Keratinocyte (primary cell): Measurements from ENCODE around the gene TTC9. TPM values are rescaled to one million over a fixed set of nuclear protein-coding genes. Genes with fewer than 3 reads are reported as not detected.

Source experiments
- DNase-seq: peaks from one replicate; pipeline ENCODE4 v3.0.0-alpha.2; 2011; ENCODE audit warnings: low read depth, missing footprints, low spot score
- FAIRE-seq: peaks from 2 replicates; lab custom pipeline; 2011; peaks lifted over from hg19 to GRCh38; lab: Jason Lieb, UNC
- H2AFZ ChIP-seq: 2 replicates; pipeline ENCODE4 v1.6.0; 2012; ENCODE audit warnings: low read length, control low read depth, inconsistent platforms; ENCODE audit not compliant: control insufficient read depth
- H3K27ac ChIP-seq: 2 replicates; pipeline ENCODE4 v1.5.1; 2011; ENCODE audit warnings: low read length; ENCODE audit not compliant: control insufficient read depth, insufficient read depth
- H3K27me3 ChIP-seq: 3 replicates; pipeline ENCODE4 v1.6.0; 2011; ENCODE audit warnings: low read length; ENCODE audit not compliant: control insufficient read depth, insufficient read depth; ENCODE audit errors: extremely low read depth
- H3K36me3 ChIP-seq, 2 experiments: 2 replicates in 1 of 2; 3 replicates in 1 of 2; pipeline ENCODE4 v1.5.1; 2011; ENCODE audit warnings: low read length in 2 of 2, mild to moderate bottlenecking in 1 of 2; ENCODE audit not compliant: control insufficient read depth in 2 of 2, insufficient read depth in 2 of 2; ENCODE audit errors: extremely low read depth in 1 of 2
- H3K4me1 ChIP-seq: 3 replicates; pipeline ENCODE4 v1.5.1; 2011; ENCODE audit warnings: low read length; ENCODE audit not compliant: control insufficient read depth, insufficient read depth; ENCODE audit errors: extremely low read depth
- H3K4me2 ChIP-seq: 3 replicates; pipeline ENCODE4 v1.6.0; 2011; ENCODE audit warnings: low read depth, low read length; ENCODE audit not compliant: control insufficient read depth, insufficient read depth; ENCODE audit errors: extremely low read depth
- H3K4me3 ChIP-seq, 3 experiments: fragments of 200-600 bp in 1 of 3; sonication (generic) in 1 of 3; 2 replicates in 2 of 3; 3 replicates in 1 of 3; pipeline ENCODE4 v1.5.1; 2011 to 2016; ENCODE audit warnings: low read length in 3 of 3, mild to moderate bottlenecking in 3 of 3, control low read depth in 2 of 3, inconsistent platforms in 1 of 3, low read depth in 1 of 3, mixed read lengths in 1 of 3, mixed run types in 1 of 3, moderate library complexity in 1 of 3; ENCODE audit not compliant: control insufficient read depth in 2 of 3, insufficient read depth in 2 of 3; ENCODE audit errors: extremely low read depth in 1 of 3
- H3K79me2 ChIP-seq: 2 replicates; pipeline ENCODE4 v1.6.0; 2012; ENCODE audit warnings: low read length; ENCODE audit not compliant: control insufficient read depth, insufficient read depth
- H3K9ac ChIP-seq: 3 replicates; pipeline ENCODE4 v1.6.0; 2011; ENCODE audit warnings: low read length; ENCODE audit not compliant: control insufficient read depth, insufficient read depth; ENCODE audit errors: extremely low read depth
- H3K9me1 ChIP-seq: 3 replicates; pipeline ENCODE4 v1.6.0; 2011; ENCODE audit warnings: low read length; ENCODE audit not compliant: control insufficient read depth, insufficient read depth; ENCODE audit errors: extremely low read depth
- H3K9me3 ChIP-seq: 2 replicates; pipeline ENCODE4 v1.5.1; 2012; ENCODE audit warnings: low read depth, low read length; ENCODE audit not compliant: control insufficient read depth
- H4K20me1 ChIP-seq: 3 replicates; pipeline ENCODE4 v1.6.0; 2011; ENCODE audit warnings: low read length; ENCODE audit not compliant: control insufficient read depth, insufficient read depth; ENCODE audit errors: extremely low read depth
- EZH2 ChIP-seq: IDR thresholded peaks from one replicate; pipeline ENCODE4 v1.6.1; 2012; ENCODE audit warnings: inconsistent platforms, mild to moderate bottlenecking, low read length, moderate library complexity
- dilution Hi-C: fragments of 300-500 bp; cut with MboI; formaldehyde crosslinking; loops from one replicate; pipeline ENCODE4 v1.7.0; 2020; ENCODE audit warnings: low sequenced_read_pairs; ENCODE audit not compliant: extremely low pct_ligation_motif_present
- polyA plus RNA-seq, 5 experiments: library from polyadenylated mRNA; depleted of rRNA in 3 of 5; stranded (reverse) in 3 of 5; stranded (forward) in 1 of 5; unstranded in 1 of 5; fragments of >200 nt; gene quantifications; 1 replicate in 1 of 5; 2 replicates in 3 of 5; 3 replicates in 1 of 5; pipeline versions ENCODE4 v1.2.1 to v1.2.3, GENCODE V29; 2011 to 2012; ENCODE audit warnings: missing spikeins in 2 of 5, low read depth in 1 of 5, low replicate concordance in 1 of 5
- TF ChIP-seq, protein P1 (sequence below), 3 experiments: IDR thresholded peaks in 1 of 3; conservative IDR thresholded peaks in 1 of 3; optimal IDR thresholded peaks in 1 of 3; 2 replicates in 2 of 3; 3 replicates in 1 of 3; pipeline versions ENCODE3 to v1.5.1; 2011; ENCODE audit warnings: low read length in 3 of 3, mild to moderate bottlenecking in 3 of 3, moderate library complexity in 2 of 3, control low read depth in 1 of 3, inconsistent platforms in 1 of 3; ENCODE audit not compliant: insufficient read depth in 2 of 3; ENCODE audit errors: extremely low read depth in 1 of 3

The TTC9 gene
- polyA plus RNA-seq, 1 donor (not counting 4 experiments of a cell fraction or from before 2014, with no cell fraction given) = 0.59 TPM

DNA sequence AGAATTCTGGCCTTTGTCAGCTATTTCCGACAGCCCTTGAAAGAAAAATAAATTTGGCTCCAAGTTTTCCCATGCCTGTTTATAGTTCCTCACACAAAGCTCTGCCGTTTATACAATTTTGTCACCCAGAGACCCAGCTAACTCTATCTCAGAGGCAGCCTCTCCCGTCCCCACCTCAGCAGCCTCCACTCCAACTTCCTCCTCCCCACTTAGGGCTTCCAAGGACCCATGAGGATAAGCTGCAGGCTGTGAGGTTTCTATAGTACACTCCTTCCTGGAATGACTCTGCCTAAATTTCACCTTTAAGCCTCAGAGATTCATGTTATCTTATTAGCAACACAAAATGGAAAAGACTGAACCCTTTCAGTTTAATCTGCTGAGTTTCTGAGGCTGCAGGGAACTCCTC lies 71.8 kb downstream of the TTC9 start:
- H3K27ac ChIP-seq = no peak overlapping the region
- H3K27me3 ChIP-seq = no peaks in the 10 kb centered on the region
- no peaks in the 10 kb centered on the region for H3K9me3 ChIP-seq
- no peak overlapping the region for H3K4me2 ChIP-seq
- H3K9ac ChIP-seq = no peak overlapping the region
- no peak for DNase-seq
- no peaks in the 10 kb centered on the region for H3K9me1 ChIP-seq
- FAIRE-seq = no peak
- dilution Hi-C loops = no loop called here
- no peak overlapping the region for H3K4me3 ChIP-seq
- H3K4me1 ChIP-seq = peaks cover 32% of the 10 kb centered on the region
- TF ChIP-seq, protein P1, sequence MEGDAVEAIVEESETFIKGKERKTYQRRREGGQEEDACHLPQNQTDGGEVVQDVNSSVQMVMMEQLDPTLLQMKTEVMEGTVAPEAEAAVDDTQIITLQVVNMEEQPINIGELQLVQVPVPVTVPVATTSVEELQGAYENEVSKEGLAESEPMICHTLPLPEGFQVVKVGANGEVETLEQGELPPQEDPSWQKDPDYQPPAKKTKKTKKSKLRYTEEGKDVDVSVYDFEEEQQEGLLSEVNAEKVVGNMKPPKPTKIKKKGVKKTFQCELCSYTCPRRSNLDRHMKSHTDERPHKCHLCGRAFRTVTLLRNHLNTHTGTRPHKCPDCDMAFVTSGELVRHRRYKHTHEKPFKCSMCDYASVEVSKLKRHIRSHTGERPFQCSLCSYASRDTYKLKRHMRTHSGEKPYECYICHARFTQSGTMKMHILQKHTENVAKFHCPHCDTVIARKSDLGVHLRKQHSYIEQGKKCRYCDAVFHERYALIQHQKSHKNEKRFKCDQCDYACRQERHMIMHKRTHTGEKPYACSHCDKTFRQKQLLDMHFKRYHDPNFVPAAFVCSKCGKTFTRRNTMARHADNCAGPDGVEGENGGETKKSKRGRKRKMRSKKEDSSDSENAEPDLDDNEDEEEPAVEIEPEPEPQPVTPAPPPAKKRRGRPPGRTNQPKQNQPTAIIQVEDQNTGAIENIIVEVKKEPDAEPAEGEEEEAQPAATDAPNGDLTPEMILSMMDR (optimal IDR thresholded peaks at IDR 0.05 in 1 of 3, IDR thresholded peaks at IDR 0.05 in 1 of 3, conservative IDR thresholded peaks at IDR 0.05 in 1 of 3; ENCODE audit: extremely low read depth in 1 of 3, insufficient read depth in 2 of 3, low read length in 3 of 3) = no peak
- TF ChIP-seq EZH2 = no peak
- H4K20me1 ChIP-seq = no peaks in the 10 kb centered on the region
- peak overlapping the region; percentile 44 for H2AFZ ChIP-seq
- H3K79me2 ChIP-seq = no peaks in the 10 kb centered on the region
- H3K36me3 ChIP-seq = no peaks in the 10 kb centered on the region

DNA sequence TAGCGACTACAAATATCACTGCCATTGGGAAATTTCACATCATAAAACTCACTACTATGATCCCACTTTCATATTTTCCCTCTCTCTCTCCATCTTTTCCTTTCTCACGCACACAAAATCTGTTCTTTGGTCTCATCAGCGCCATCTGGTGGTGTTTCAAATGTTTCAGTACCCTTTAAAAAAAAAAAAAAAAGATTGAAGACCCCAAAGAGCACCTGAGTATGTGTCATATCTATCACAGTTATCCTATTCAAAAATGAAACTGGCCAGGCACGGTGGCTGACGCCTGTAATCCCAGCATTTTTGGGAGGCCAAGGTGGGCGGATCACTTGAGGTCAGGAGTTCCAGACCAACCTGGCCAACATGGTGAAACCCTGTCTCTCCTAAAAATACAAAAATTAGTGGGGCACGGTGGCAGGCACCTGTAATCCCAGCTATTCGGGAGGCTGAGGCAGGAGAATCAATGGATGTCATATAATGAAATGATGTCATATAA lies 72.4 kb downstream of the TTC9 start:
- no peak overlapping the region for H2AFZ ChIP-seq
- no peaks in the 10 kb centered on the region for H3K79me2 ChIP-seq
- dilution Hi-C loops = no loop called here
- peaks cover 37% of the 10 kb centered on the region for H3K4me1 ChIP-seq
- H3K4me3 ChIP-seq = no peak overlapping the region
- H3K4me2 ChIP-seq = no peak overlapping the region
- no peaks in the 10 kb centered on the region for H3K27me3 ChIP-seq
- FAIRE-seq = no peak
- H3K36me3 ChIP-seq = no peaks in the 10 kb centered on the region
- H3K27ac ChIP-seq = no peak overlapping the region
- DNase-seq = no peak
- H3K9me1 ChIP-seq = no peaks in the 10 kb centered on the region
- TF ChIP-seq, protein P1 (optimal IDR thresholded peaks at IDR 0.05 in 1 of 3, IDR thresholded peaks at IDR 0.05 in 1 of 3, conservative IDR thresholded peaks at IDR 0.05 in 1 of 3; ENCODE audit: extremely low read depth in 1 of 3, insufficient read depth in 2 of 3, low read length in 3 of 3) = peak in 2 of 3 experiments; percentile 41 to 55
- no peak for TF ChIP-seq EZH2
- no peaks in the 10 kb centered on the region for H3K9me3 ChIP-seq
- no peaks in the 10 kb centered on the region for H4K20me1 ChIP-seq
- H3K9ac ChIP-seq = no peak overlapping the region
